ENCODE measurements around the gene MSX2. TPM values are rescaled to one million over a fixed set of nuclear protein-coding genes. Genes with fewer than 3 reads are reported as not detected.

MSX2 gene
- total RNA-seq, 1 experiment from 2014 or later = 11.3 TPM

DNA sequence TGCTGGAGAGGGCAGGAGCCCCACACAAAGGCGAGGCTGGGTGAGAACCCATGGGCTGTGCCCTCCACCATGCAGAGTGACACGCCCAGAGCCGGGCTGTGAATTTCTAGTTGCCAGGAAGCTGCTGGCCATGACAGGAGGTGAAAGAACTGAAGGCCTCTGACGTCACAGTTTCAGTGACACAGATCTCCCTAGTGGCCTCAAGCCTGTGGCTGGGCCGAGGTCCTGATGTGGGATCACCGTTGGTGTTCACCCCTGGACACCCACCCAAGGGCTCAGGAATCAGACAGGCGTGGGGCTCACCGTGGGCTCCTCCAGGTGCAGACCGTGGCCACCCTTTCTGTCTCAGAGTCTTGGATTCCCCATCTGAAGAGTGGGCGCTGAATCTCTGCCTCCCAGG, 39.9 kb downstream of the MSX2 start:
- intact Hi-C loops (cut with micrococcal nuclease) = no loop called here
- H3K79me2 ChIP-seq (ENCODE audit: insufficient read depth, low read length) = no peaks in the 10 kb centered on the region
- no peaks in the 10 kb centered on the region for H3K4me1 ChIP-seq (ENCODE audit: control insufficient read depth in 1 of 2, insufficient read depth in 2 of 2, low read length in 2 of 2)
- no peak for ATAC-seq
- H4K20me1 ChIP-seq (ENCODE audit: insufficient read depth) = no peaks in the 10 kb centered on the region
- no peak overlapping the region for H3K4me3 ChIP-seq (replicated peaks in 1 of 2; ENCODE audit: low read depth in 1 of 2, low read length in 2 of 2)
- POLR2A ChIA-PET = no interaction called here
- no peaks in the 10 kb centered on the region for H3K9me2 ChIP-seq (ENCODE audit: insufficient read depth)
- no peak overlapping the region for H2AFZ ChIP-seq (ENCODE audit: low read depth, low read length, poor library complexity, severe bottlenecking)
- no peak overlapping the region for H3K9ac ChIP-seq (ENCODE audit: low read length)
- no peak overlapping the region for H3K4me2 ChIP-seq (ENCODE audit: low read length)
- H3K9me3 ChIP-seq (ENCODE audit: control insufficient read depth in 1 of 2, insufficient read depth in 1 of 2, low read depth in 1 of 2, low read length in 2 of 2) = no peaks in the 10 kb centered on the region
- CTCF ChIA-PET = no interaction called here
- BruUV-seq (replicated peaks) = no TSS peak
- H3K27ac ChIP-seq (ENCODE audit: low read depth, low read length) = no peak overlapping the region
- DNase-seq (ENCODE audit: low read depth, low spot score) = no peak
- RAD21 ChIA-PET (ENCODE audit: low non-redundant PET in 1 of 2, low total read pairs in 2 of 2, uncharacterized antibody in 2 of 2, unreplicated experiment in 2 of 2) = no interaction called here
- TF ChIP-seq MAX (IDR thresholded peaks at IDR 0.05) (no peak), POLR2A (IDR thresholded peaks at IDR 0.05; ENCODE audit: borderline replicate concordance, extremely low read depth, insufficient read depth, insufficient read length) (no peak), CTCF (IDR thresholded peaks at IDR 0.05 in 2 of 3, conservative IDR thresholded peaks at IDR 0.05 in 1 of 3; ENCODE audit: borderline replicate concordance in 1 of 3, insufficient read depth in 1 of 3, low read depth in 2 of 3, low read length in 2 of 3) (no peak), CBX3 (IDR thresholded peaks at IDR 0.05; ENCODE audit: low read depth) (no peak), EGR1 (IDR thresholded peaks at IDR 0.05; ENCODE audit: low read depth) (no peak), EZH2 (IDR thresholded peaks at IDR 0.05) (no peak), TCF7L2 (IDR thresholded peaks at IDR 0.05; ENCODE audit: borderline replicate concordance, extremely low read depth, insufficient read depth, insufficient read length) (no peak), SP1 (IDR thresholded peaks at IDR 0.05; ENCODE audit: low read depth) (no peak), EZH2phosphoT487 (IDR thresholded peaks at IDR 0.05; ENCODE audit: borderline replicate concordance) (no peak), ZFX (IDR thresholded peaks at IDR 0.05) (no peak), ZNF274 (IDR thresholded peaks at IDR 0.05; ENCODE audit: low read depth, low read length) (no peak), ELF1 (IDR thresholded peaks at IDR 0.05; ENCODE audit: borderline replicate concordance, low read depth) (no peak), SRF (IDR thresholded peaks at IDR 0.05; ENCODE audit: low read depth) (no peak), YY1 (IDR thresholded peaks at IDR 0.05; ENCODE audit: extremely low read depth, insufficient replicate concordance, low read depth, low read length) (no peak), FOSL1 (IDR thresholded peaks at IDR 0.05; ENCODE audit: low read depth) (no peak), JUND (IDR thresholded peaks at IDR 0.05) (no peak)
- TF ChIP-seq, protein P1, sequence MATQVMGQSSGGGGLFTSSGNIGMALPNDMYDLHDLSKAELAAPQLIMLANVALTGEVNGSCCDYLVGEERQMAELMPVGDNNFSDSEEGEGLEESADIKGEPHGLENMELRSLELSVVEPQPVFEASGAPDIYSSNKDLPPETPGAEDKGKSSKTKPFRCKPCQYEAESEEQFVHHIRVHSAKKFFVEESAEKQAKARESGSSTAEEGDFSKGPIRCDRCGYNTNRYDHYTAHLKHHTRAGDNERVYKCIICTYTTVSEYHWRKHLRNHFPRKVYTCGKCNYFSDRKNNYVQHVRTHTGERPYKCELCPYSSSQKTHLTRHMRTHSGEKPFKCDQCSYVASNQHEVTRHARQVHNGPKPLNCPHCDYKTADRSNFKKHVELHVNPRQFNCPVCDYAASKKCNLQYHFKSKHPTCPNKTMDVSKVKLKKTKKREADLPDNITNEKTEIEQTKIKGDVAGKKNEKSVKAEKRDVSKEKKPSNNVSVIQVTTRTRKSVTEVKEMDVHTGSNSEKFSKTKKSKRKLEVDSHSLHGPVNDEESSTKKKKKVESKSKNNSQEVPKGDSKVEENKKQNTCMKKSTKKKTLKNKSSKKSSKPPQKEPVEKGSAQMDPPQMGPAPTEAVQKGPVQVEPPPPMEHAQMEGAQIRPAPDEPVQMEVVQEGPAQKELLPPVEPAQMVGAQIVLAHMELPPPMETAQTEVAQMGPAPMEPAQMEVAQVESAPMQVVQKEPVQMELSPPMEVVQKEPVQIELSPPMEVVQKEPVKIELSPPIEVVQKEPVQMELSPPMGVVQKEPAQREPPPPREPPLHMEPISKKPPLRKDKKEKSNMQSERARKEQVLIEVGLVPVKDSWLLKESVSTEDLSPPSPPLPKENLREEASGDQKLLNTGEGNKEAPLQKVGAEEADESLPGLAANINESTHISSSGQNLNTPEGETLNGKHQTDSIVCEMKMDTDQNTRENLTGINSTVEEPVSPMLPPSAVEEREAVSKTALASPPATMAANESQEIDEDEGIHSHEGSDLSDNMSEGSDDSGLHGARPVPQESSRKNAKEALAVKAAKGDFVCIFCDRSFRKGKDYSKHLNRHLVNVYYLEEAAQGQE (IDR thresholded peaks at IDR 0.05; ENCODE audit: low read depth) = no peak
- TF ChIP-seq, protein P2, sequence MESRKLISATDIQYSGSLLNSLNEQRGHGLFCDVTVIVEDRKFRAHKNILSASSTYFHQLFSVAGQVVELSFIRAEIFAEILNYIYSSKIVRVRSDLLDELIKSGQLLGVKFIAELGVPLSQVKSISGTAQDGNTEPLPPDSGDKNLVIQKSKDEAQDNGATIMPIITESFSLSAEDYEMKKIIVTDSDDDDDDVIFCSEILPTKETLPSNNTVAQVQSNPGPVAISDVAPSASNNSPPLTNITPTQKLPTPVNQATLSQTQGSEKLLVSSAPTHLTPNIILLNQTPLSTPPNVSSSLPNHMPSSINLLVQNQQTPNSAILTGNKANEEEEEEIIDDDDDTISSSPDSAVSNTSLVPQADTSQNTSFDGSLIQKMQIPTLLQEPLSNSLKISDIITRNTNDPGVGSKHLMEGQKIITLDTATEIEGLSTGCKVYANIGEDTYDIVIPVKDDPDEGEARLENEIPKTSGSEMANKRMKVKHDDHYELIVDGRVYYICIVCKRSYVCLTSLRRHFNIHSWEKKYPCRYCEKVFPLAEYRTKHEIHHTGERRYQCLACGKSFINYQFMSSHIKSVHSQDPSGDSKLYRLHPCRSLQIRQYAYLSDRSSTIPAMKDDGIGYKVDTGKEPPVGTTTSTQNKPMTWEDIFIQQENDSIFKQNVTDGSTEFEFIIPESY (IDR thresholded peaks at IDR 0.05; ENCODE audit: extremely low read depth, insufficient replicate concordance, low read length) = no peak
- H3K36me3 ChIP-seq (ENCODE audit: control insufficient read depth in 1 of 2, insufficient read depth in 2 of 2, low read length in 2 of 2) = no peaks in the 10 kb centered on the region
- H3K27me3 ChIP-seq (ENCODE audit: insufficient read depth, low read length) = no peaks in the 10 kb centered on the region
